GM18502 (cell line): ENCODE measurements around the gene CDH8.

ENCODE experiments used
- ATAC-seq: cut with Tn5 transposase; IDR thresholded peaks from one replicate; pipeline ENCODE4 v1.9.1; 2021; ENCODE audit warnings: mild to moderate bottlenecking; ENCODE audit not compliant: unreplicated experiment, poor library complexity

The CDH8 gene

GRCh38 chr16:62036101-62036801 lies at the start of gene CDH8:
Gene CDH8, minus strand, starts transcription at chr16:62036438. Its CDS starts 15,035 bp downstream, at chr16:62021403.
- no peak for ATAC-seq

GRCh38 chr16:62079236-62079635 lies 43.0 kb upstream of the CDH8 start:
- ATAC-seq: no peak

- ATAC-seq: no peak
Measured at GRCh38 chr16:62077998-62078397, 41.8 kb upstream of the CDH8 start.

DNA sequence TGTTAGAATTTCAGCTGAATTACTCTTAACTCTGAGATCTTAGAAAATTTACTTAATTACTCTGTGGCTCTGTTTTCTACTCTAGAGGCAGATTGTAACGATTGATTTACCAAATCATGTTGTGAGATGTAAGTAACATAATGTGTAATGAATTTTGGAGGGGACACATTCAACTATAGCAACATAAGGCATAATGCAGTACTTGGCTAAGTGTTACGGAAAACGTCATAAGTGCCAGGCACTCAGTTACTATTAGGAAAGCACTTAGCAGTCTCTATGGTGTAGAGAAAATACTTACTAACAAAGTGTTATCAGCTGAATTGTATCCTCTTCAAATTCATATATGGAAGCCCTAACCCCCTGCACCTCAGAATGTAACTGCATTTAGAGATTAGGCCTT lies 40.6 kb upstream of the CDH8 start:
- no peak for ATAC-seq

GRCh38 chr16:62068747-62069146 lies 32.5 kb upstream of the CDH8 start:
- ATAC-seq: no peak

GRCh38 chr16:62067981-62068380 lies 31.7 kb upstream of the CDH8 start:
- ATAC-seq: no peak

DNA sequence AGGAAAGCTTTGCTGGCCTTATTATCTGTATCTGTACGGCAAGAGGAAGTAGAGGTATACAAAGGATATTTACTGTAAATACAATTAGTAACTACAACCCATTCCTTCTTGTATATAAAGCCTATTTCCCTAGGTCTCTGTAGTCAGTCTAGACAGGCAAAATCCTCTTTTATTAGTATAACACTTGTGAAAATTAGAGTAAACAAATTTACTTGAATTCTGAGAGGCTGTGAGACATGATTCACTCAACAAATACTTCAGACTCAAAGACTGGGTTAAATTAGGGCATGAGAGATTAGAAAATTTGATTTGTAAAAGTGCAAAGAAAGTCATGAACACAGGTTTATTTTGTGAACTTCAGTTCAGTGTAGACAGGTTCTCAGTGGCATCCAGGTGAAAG lies 30.9 kb upstream of the CDH8 start:
- no peak for ATAC-seq

DNA sequence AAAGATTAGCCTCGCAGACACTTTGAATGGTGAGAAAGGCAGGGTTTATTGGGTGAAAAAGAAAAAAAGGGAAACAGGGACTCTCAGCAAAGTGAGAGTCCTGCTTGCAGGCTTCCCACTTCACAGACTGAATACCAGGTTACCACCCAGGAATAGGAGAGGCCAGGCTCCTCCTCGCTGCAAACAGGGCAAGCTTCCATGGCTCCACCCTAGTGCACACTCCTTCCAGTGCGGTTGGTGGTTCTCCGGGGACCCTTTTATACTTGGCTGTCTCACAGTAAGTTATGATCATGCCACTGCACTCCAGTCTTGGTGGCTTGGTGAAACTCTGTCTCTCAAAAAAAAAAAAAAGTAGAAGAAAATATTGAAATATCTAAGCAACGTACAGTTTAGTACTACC lies 30.5 kb upstream of the CDH8 start:
- no peak for ATAC-seq

DNA sequence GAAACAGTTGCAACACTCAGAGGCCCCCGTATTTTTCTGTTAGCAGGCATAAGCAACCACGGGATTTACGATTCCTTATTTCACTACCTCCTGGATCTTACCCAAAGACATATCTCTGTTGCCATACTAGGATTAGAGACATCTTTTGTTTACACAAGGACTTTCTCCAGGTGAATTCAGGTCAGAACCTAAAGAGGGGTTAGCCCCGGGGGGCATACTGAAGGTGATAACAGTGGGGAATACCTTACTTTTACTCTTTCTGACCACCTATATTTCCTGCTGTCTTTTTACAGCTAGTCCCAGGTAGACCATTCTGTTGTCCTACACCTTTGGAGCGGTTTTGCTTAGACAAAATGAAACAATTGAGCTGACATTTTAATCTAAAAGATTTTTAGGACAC lies 27.9 kb upstream of the CDH8 start:
- ATAC-seq: no peak

DNA sequence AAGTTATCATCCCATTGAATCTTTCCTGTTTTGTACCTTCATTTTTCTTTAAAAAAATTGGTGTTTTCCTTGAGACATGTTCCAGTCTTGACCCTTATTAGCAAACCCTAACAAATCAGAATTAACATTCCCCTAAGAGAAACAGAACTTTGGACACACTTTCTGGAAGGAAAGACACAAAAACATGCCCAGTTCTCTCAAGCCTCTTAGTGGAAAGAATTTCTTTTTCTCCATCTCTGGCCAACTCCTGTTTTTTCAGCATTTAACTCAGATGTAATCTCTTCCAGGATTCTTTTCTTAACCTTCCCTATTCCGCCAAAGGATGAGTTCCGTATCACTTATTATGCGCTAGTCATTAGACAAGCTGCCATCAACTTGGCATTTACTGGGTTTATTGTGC lies 23.9 kb upstream of the CDH8 start:
- no peak for ATAC-seq

GRCh38 chr16:62059527-62059926 lies 23.3 kb upstream of the CDH8 start:
- ATAC-seq: no peak

- ATAC-seq: no peak
Measured at GRCh38 chr16:62058412-62058811, 22.2 kb upstream of the CDH8 start.

DNA sequence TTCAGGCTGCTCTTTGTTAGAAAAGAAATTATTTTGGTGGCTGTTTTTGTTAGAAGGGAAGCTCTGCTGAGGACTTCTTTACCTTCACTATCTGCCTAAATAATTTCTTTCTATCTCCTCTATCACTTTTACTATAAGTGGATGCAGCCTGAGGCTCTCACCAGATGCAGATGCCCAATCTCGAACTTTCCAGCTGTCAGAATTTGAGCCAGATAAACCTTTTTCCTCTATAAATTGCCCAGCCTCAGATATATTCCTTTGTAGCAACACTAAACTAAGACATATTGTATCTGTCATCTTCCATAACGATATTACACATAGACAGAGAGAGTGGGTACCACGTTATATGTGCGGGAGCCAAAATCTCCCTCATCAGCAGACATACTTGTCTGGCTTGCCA lies 15.7 kb upstream of the CDH8 start:
- no peak for ATAC-seq

DNA sequence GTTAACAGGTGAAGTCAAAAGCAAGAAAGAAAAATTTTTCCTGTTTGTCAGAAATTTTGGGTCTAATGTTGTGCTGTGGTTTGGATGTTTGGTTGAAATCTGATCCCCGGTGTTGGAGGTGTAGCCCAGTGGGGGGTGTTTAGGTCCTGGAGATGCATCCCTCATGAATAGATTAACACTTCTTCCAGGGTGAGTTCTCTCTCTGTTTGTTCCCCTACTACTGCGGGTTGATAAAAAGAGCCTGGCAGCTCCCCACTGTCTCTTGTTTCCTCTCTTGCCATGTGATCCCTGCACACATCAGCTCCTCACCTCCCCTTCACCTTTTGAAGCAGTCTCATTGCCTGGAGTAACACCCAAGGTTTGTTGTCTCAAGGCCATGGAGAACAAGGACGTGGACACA lies 14.6 kb upstream of the CDH8 start:
- ATAC-seq: no peak

DNA sequence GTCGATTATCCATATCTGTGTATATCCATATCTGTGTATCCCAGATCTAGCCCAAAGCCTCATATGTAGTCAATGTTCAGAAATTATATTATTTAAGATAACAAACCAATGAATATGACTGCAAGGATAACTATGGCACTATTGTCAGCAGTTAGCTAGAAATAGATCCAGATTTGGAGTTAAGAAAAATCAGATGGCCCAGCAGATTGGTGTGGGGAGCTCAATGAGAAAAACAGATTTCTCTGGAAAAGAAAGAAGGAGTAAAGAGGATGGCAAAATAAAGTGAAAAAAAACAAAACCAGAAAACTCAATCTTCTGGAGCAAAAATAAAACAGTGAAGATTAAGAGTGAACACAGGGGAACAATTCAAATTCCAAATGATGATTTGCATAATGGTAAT lies 10.6 kb upstream of the CDH8 start:
- no peak for ATAC-seq

- no peak for ATAC-seq
Measured at GRCh38 chr16:62041401-62041800, 5.2 kb upstream of the CDH8 start.

DNA sequence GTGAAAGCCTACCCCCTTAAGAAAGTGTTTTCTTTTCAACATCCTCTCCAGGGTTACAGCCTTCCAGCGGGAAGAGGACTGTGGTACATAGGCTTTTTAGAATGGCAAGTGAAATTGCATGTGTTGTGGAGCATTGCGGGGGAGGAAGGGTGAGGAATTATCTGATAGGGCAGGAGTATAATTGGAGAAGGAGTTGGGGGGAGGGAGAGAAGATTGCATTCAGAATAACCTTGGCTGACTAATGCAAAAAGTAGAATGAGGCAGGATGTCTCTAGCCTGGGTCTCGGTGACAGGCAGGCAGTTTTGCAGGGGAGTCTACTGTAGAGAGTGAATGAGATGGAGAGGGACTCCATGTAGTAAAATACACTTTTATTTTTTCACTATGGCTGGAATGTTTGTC lies 2.4 kb upstream of the CDH8 start:
- ATAC-seq: no peak

- ATAC-seq: no peak
Measured at GRCh38 chr16:62038225-62038624, 2.0 kb upstream of the CDH8 start.

- ATAC-seq: no peak
Measured at GRCh38 chr16:62036802-62037135, 531 bp upstream of the CDH8 start.

- ATAC-seq: no peak
Measured at GRCh38 chr16:62035115-62036092, 834 bp downstream of the CDH8 start.

- no peak for ATAC-seq
Measured at GRCh38 chr16:62034231-62035114, 1.8 kb downstream of the CDH8 start.
